Central memory CD8-positive, alpha-beta T cell (primary cell): Measurements from ENCODE around the gene USP5.
"Not testable (repeated sequence)": the region's sequence is repeated elsewhere in the genome, so short reads cannot be mapped to it uniquely, and the experiment has no call there.

Experiments
- ATAC-seq: fragments of 150-1000 bp; cut with Tn5 transposase; replicated peaks from 2 replicates; pipeline ENCODE4 v1.10.0; 2022; ENCODE audit warnings: mild to moderate bottlenecking, moderate FRiP score, moderate number of reproducible peaks; ENCODE audit not compliant: poor library complexity, severe bottlenecking; ENCODE audit errors: extremely low read depth
- DNase-seq, 2 donors: peaks; one replicate each; pipeline ENCODE4 v3.0.0; 2021; ENCODE audit warnings: low spot score in 2 of 2
- H3K27ac Mint-ChIP-seq: one replicate; pipeline ENCODE4 v1.8.0; 2022; ENCODE audit warnings: low read depth, mild to moderate bottlenecking, moderate library complexity, mixed read lengths
- H3K27me3 Mint-ChIP-seq: one replicate; pipeline ENCODE4 v1.8.0; 2022; ENCODE audit warnings: mixed read lengths
- H3K36me3 Mint-ChIP-seq: one replicate; pipeline ENCODE4 v1.8.0; 2022; ENCODE audit warnings: mild to moderate bottlenecking, moderate library complexity, mixed read lengths; ENCODE audit not compliant: insufficient read depth
- H3K4me1 Mint-ChIP-seq: one replicate; pipeline ENCODE4 v1.8.0; 2022; ENCODE audit warnings: mixed read lengths
- H3K4me3 Mint-ChIP-seq: one replicate; pipeline ENCODE4 v1.8.0; 2022; ENCODE audit warnings: mild to moderate bottlenecking, moderate library complexity, mixed read lengths
- H3K9me3 Mint-ChIP-seq: one replicate; pipeline ENCODE4 v1.8.0; 2022; ENCODE audit warnings: mixed read lengths

Gene USP5

GRCh38 chr12:6896846-6897435 lies 45.0 kb downstream of the USP5 start:
- no peaks in the 10 kb centered on the region for H3K36me3 Mint-ChIP-seq
- DNase-seq (no peak), ATAC-seq (no peak)
- no peak overlapping the region for H3K4me3 Mint-ChIP-seq
- no peaks in the 10 kb centered on the region for H3K27me3 Mint-ChIP-seq
- no peaks in the 10 kb centered on the region for H3K4me1 Mint-ChIP-seq
- no peaks in the 10 kb centered on the region for H3K9me3 Mint-ChIP-seq
- H3K27ac Mint-ChIP-seq = no peak overlapping the region

GRCh38 chr12:6899427-6899826 lies 47.5 kb downstream of the USP5 start:
- no peak for ATAC-seq
- H3K36me3 Mint-ChIP-seq = no peaks in the 10 kb centered on the region
- H3K9me3 Mint-ChIP-seq = no peaks in the 10 kb centered on the region
- H3K27ac Mint-ChIP-seq = no peak overlapping the region
- H3K4me3 Mint-ChIP-seq = no peak overlapping the region
- DNase-seq = no peak
- no peaks in the 10 kb centered on the region for H3K27me3 Mint-ChIP-seq
- H3K4me1 Mint-ChIP-seq = no peaks in the 10 kb centered on the region

GRCh38 chr12:6899837-6900519 lies 48.0 kb downstream of the USP5 start:
- no peaks in the 10 kb centered on the region for H3K27me3 Mint-ChIP-seq
- H3K9me3 Mint-ChIP-seq = no peaks in the 10 kb centered on the region
- H3K4me3 Mint-ChIP-seq = no peak overlapping the region
- H3K27ac Mint-ChIP-seq = no peak overlapping the region
- ATAC-seq = no peak
- H3K36me3 Mint-ChIP-seq = no peaks in the 10 kb centered on the region
- no peaks in the 10 kb centered on the region for H3K4me1 Mint-ChIP-seq
- DNase-seq = no peak

GRCh38 chr12:6902448-6902847 lies 50.5 kb downstream of the USP5 start:
- Mint-ChIP-seq H3K9me3 (no peaks in the 10 kb centered on the region), H3K27me3 (no peaks in the 10 kb centered on the region), H3K4me3 (no peak overlapping the region), H3K36me3 (no peaks in the 10 kb centered on the region), H3K27ac (no peak overlapping the region), H3K4me1 (no peaks in the 10 kb centered on the region)
- DNase-seq (no peak), ATAC-seq (no peak)

GRCh38 chr12:6903722-6904121 lies 51.8 kb downstream of the USP5 start:
- no peak overlapping the region for H3K4me3 Mint-ChIP-seq
- H3K36me3 Mint-ChIP-seq = no peaks in the 10 kb centered on the region
- no peaks in the 10 kb centered on the region for H3K9me3 Mint-ChIP-seq
- no peaks in the 10 kb centered on the region for H3K4me1 Mint-ChIP-seq
- ATAC-seq (no peak), DNase-seq (no peak)
- H3K27me3 Mint-ChIP-seq = no peaks in the 10 kb centered on the region
- no peak overlapping the region for H3K27ac Mint-ChIP-seq

GRCh38 chr12:6904280-6905276 lies 52.6 kb downstream of the USP5 start, which contains the start of gene LRRC23:
Gene LRRC23 (plus strand): TSS chr12:6904822. CDS start chr12:6905634, 812 bp downstream.
- peak; percentile 96 for ATAC-seq
- no peaks in the 10 kb centered on the region for H3K9me3 Mint-ChIP-seq

GRCh38 chr12:6905414-6906040 lies 53.6 kb downstream of the USP5 start:
- no peak for DNase-seq
- Mint-ChIP-seq H3K27me3 (no peaks in the 10 kb centered on the region), H3K4me1 (no peaks in the 10 kb centered on the region), H3K27ac (no peak overlapping the region), H3K36me3 (no peaks in the 10 kb centered on the region), H3K4me3 (no peak overlapping the region), H3K9me3 (no peaks in the 10 kb centered on the region)
- ATAC-seq = no peak

More at GRCh38 chr12:6904280-6905276, 52.6 kb downstream of the USP5 start, which contains the start of gene LRRC23:
- no peaks in the 10 kb centered on the region for H3K4me1 Mint-ChIP-seq
- peak; percentile 93 to 96 for DNase-seq
- H3K4me3 Mint-ChIP-seq = no peak within 1 kb of the TSS
- H3K27ac Mint-ChIP-seq = no peak within 1 kb of the TSS
- H3K36me3 Mint-ChIP-seq = no peaks in the 10 kb centered on the region
- H3K27me3 Mint-ChIP-seq = no peaks in the 10 kb centered on the region

- not testable (repeated sequence) for H3K4me1 Mint-ChIP-seq, DNase-seq, ATAC-seq, H3K4me3 Mint-ChIP-seq, H3K36me3 Mint-ChIP-seq, H3K9me3 Mint-ChIP-seq, H3K27me3 Mint-ChIP-seq, H3K27ac Mint-ChIP-seq
These were observed 56.2 kb downstream of the USP5 start for GRCh38 chr12:6908141-6908540.

- Mint-ChIP-seq H3K27me3 (no peaks in the 10 kb centered on the region), H3K4me3 (no peak overlapping the region), H3K4me1 (peaks cover 17% of the 10 kb centered on the region), H3K27ac (no peak overlapping the region), H3K9me3 (no peaks in the 10 kb centered on the region), H3K36me3 (peaks cover under 1% of the 10 kb centered on the region)
- no peak for DNase-seq
- ATAC-seq = no peak
These were observed 57.6 kb downstream of the USP5 start for GRCh38 chr12:6909421-6910145.

GRCh38 chr12:6912164-6912935 lies 60.4 kb downstream of the USP5 start:
- Mint-ChIP-seq H3K27me3 (no peaks in the 10 kb centered on the region), H3K9me3 (no peaks in the 10 kb centered on the region), H3K4me3 (peak overlapping the region; percentile 88), H3K27ac (peak overlapping the region; percentile 89), H3K4me1 (peaks cover 42% of the 10 kb centered on the region), H3K36me3 (peaks cover 9% of the 10 kb centered on the region)
- no peak for DNase-seq
- no peak for ATAC-seq

GRCh38 chr12:6914246-6914946 lies 62.4 kb downstream of the USP5 start, which contains the start of gene ENO2:
Gene ENO2 (plus strand): TSS chr12:6914580. CDS start chr12:6915833, 1,253 bp downstream.
- peak within 1 kb of the TSS; percentile 89 for H3K27ac Mint-ChIP-seq
- peaks cover 19% of the 10 kb centered on the region for H3K36me3 Mint-ChIP-seq
- H3K9me3 Mint-ChIP-seq = no peaks in the 10 kb centered on the region
- ATAC-seq (peak; percentile 93), DNase-seq (peak; percentile 69 to 72)
- no peaks in the 10 kb centered on the region for H3K27me3 Mint-ChIP-seq
- H3K4me1 Mint-ChIP-seq = peaks cover 42% of the 10 kb centered on the region
- peak within 1 kb of the TSS; percentile 88 for H3K4me3 Mint-ChIP-seq
